HG03060 (cell line): Measurements from ENCODE around the gene PUSL1.
"Not testable (repeated sequence)": the region's sequence is repeated elsewhere in the genome, so short reads cannot be mapped to it uniquely, and the experiment has no call there.

ENCODE experiments used
- ATAC-seq: cut with Tn5 transposase; IDR thresholded peaks from one replicate; pipeline ENCODE4 v1.9.1; 2021; ENCODE audit warnings: low read depth, moderate number of reproducible peaks; ENCODE audit not compliant: unreplicated experiment

PUSL1 gene

GRCh38 chr1:1307261-1307922 is 1.0 kb upstream of the PUSL1 start:
- no peak for ATAC-seq

GRCh38 chr1:1308756-1309250 is 406 bp downstream of the PUSL1 start:
- ATAC-seq = no peak

GRCh38 chr1:1309251-1310108 is 1.1 kb downstream of the PUSL1 start:
- no peak for ATAC-seq

- no peak for ATAC-seq
Observed at GRCh38 chr1:1310109-1310385, 1.6 kb downstream of the PUSL1 start.

- no peak for ATAC-seq
Observed at GRCh38 chr1:1310476-1311053, 2.2 kb downstream of the PUSL1 start.

- no peak for ATAC-seq
Observed at GRCh38 chr1:1311107-1312104, 3.0 kb downstream of the PUSL1 start.

- ATAC-seq = no peak
Observed at GRCh38 chr1:1312450-1313314, 4.3 kb downstream of the PUSL1 start.

- ATAC-seq = no peak
Observed at GRCh38 chr1:1313500-1314236, 5.3 kb downstream of the PUSL1 start.

GRCh38 chr1:1314237-1314586 is 5.8 kb downstream of the PUSL1 start:
- no peak for ATAC-seq

GRCh38 chr1:1314678-1315335 is 6.4 kb downstream of the PUSL1 start:
- no peak for ATAC-seq

- no peak for ATAC-seq
Observed at GRCh38 chr1:1315435-1315954, 7.1 kb downstream of the PUSL1 start.

GRCh38 chr1:1316199-1316598 is 7.8 kb downstream of the PUSL1 start:
- ATAC-seq = not testable (repeated sequence)

- ATAC-seq = no peak
Observed at GRCh38 chr1:1317420-1317819, 9.0 kb downstream of the PUSL1 start.

GRCh38 chr1:1318131-1318652 is 9.8 kb downstream of the PUSL1 start:
- no peak for ATAC-seq

- no peak for ATAC-seq
Observed at GRCh38 chr1:1318777-1319645, 10.6 kb downstream of the PUSL1 start.

- ATAC-seq = no peak
Observed at GRCh38 chr1:1319646-1319941, 11.2 kb downstream of the PUSL1 start.
